ENCODE data around the gene CD244. TPM values are rescaled to one million over a fixed set of nuclear protein-coding genes. Genes with fewer than 3 reads are reported as not detected.

Gene CD244
- total RNA-seq, 1 experiment from 2014 or later: not detected

GRCh38 chr1:160811147-160811546 is 51.5 kb downstream of the CD244 start:
- H3K4me1 ChIP-seq (replicated peaks; ENCODE audit: insufficient read depth): peaks cover 24% of the 10 kb centered on the region
- H3K79me2 ChIP-seq (ENCODE audit: low read depth): no peaks in the 10 kb centered on the region
- ChIA-PET CTCF (no interaction called here), POLR2A (ENCODE audit: unreplicated experiment) (no interaction called here)
- no peaks in the 10 kb centered on the region for H3K27me3 ChIP-seq (ENCODE audit: insufficient read depth, low read depth)
- DNase-seq: no peak
- intact Hi-C loops (cut with micrococcal nuclease; ENCODE audit: unreplicated experiment): no loop called here
- H3F3A ChIP-seq (ENCODE audit: insufficient read depth, low read depth): peaks cover 8% of the 10 kb centered on the region; the same call in 1 of the 2 replicates
- BruUV-seq (replicated peaks): no TSS peak
- no peak overlapping the region for H3K4me2 ChIP-seq
- H3K9me2 ChIP-seq (ENCODE audit: insufficient read depth): no peaks in the 10 kb centered on the region
- H3K9me3 ChIP-seq (ENCODE audit: insufficient read depth, low read depth): peaks cover 3% of the 10 kb centered on the region; the same call in 1 of the 2 replicates
- H3K4me3 ChIP-seq: no peak overlapping the region
- no peaks in the 10 kb centered on the region for H3K36me3 ChIP-seq (ENCODE audit: low read depth)
- no peak for TF ChIP-seq EZH2 (IDR thresholded peaks at IDR 0.05; ENCODE audit: low read depth)
- TF ChIP-seq CTCF (conservative IDR thresholded peaks at IDR 0.05): no peak
- H2AFZ ChIP-seq: no peak overlapping the region
- H3K27ac ChIP-seq: no peak overlapping the region
- H4K20me1 ChIP-seq (ENCODE audit: insufficient read depth): no peaks in the 10 kb centered on the region

GRCh38 chr1:160810486-160810885 is 52.2 kb downstream of the CD244 start:
- Histone ChIP-seq H3K36me3 (ENCODE audit: low read depth) (no peaks in the 10 kb centered on the region), H3F3A (ENCODE audit: insufficient read depth, low read depth) (peaks cover 8% of the 10 kb centered on the region; the same call in 1 of the 2 replicates), H3K4me2 (no peak overlapping the region), H3K9me2 (ENCODE audit: insufficient read depth) (no peaks in the 10 kb centered on the region), H3K9me3 (ENCODE audit: insufficient read depth, low read depth) (peaks cover 3% of the 10 kb centered on the region; the same call in 1 of the 2 replicates), H3K4me1 (replicated peaks; ENCODE audit: insufficient read depth) (peaks cover 24% of the 10 kb centered on the region), H3K79me2 (ENCODE audit: low read depth) (no peaks in the 10 kb centered on the region), H3K4me3 (no peak overlapping the region), H3K27me3 (ENCODE audit: insufficient read depth, low read depth) (no peaks in the 10 kb centered on the region), H4K20me1 (ENCODE audit: insufficient read depth) (no peaks in the 10 kb centered on the region), H3K27ac (no peak overlapping the region), H2AFZ (no peak overlapping the region)
- ChIA-PET POLR2A (ENCODE audit: unreplicated experiment) (no interaction called here), CTCF (no interaction called here)
- intact Hi-C loops (cut with micrococcal nuclease; ENCODE audit: unreplicated experiment): loop anchor here (1.0 kb wide), 1 partner anchor 29 kb away; no protein-coding TSS in a partner anchor
- TF ChIP-seq CTCF (conservative IDR thresholded peaks at IDR 0.05) (no peak), EZH2 (IDR thresholded peaks at IDR 0.05; ENCODE audit: low read depth) (no peak)
- no TSS peak for BruUV-seq (replicated peaks)
- DNase-seq: no peak

- H3K27ac ChIP-seq: no peak overlapping the region
- no TSS peak for BruUV-seq (replicated peaks)
- H3K36me3 ChIP-seq (ENCODE audit: low read depth): no peaks in the 10 kb centered on the region
- no peaks in the 10 kb centered on the region for H3K79me2 ChIP-seq (ENCODE audit: low read depth)
- H4K20me1 ChIP-seq (ENCODE audit: insufficient read depth): no peaks in the 10 kb centered on the region
- TF ChIP-seq EZH2 (IDR thresholded peaks at IDR 0.05; ENCODE audit: low read depth): no peak
- no peak for TF ChIP-seq CTCF (conservative IDR thresholded peaks at IDR 0.05)
- H3F3A ChIP-seq (ENCODE audit: insufficient read depth, low read depth): peaks cover 8% of the 10 kb centered on the region; the same call in 1 of the 2 replicates
- no peak for DNase-seq
- H3K4me3 ChIP-seq: no peak overlapping the region
- CTCF ChIA-PET: no interaction called here
- POLR2A ChIA-PET (ENCODE audit: unreplicated experiment): no interaction called here
- H3K27me3 ChIP-seq (ENCODE audit: insufficient read depth, low read depth): no peaks in the 10 kb centered on the region
- intact Hi-C loops (cut with micrococcal nuclease; ENCODE audit: unreplicated experiment): no loop called here
- H2AFZ ChIP-seq: no peak overlapping the region
- H3K9me2 ChIP-seq (ENCODE audit: insufficient read depth): no peaks in the 10 kb centered on the region
- H3K4me1 ChIP-seq (replicated peaks; ENCODE audit: insufficient read depth): peaks cover 16% of the 10 kb centered on the region; the same call in 1 of the 2 replicates
- peaks cover 3% of the 10 kb centered on the region; the same call in 1 of the 2 replicates for H3K9me3 ChIP-seq (ENCODE audit: insufficient read depth, low read depth)
- H3K4me2 ChIP-seq: no peak overlapping the region
Measured at GRCh38 chr1:160808289-160808688, 54.4 kb downstream of the CD244 start.

Data from PC-9 (cell line).